Thyroid gland (tissue), 4 donors: ENCODE data around the gene CFAP161. TPM values are rescaled to one million over a fixed set of nuclear protein-coding genes. Genes with fewer than 3 reads are reported as not detected.

Experiments
- DNase-seq, 2 donors: peaks; one replicate each; pipeline ENCODE4 v3.0.0-alpha.2; 2019
- H3K27ac ChIP-seq, 3 donors: fragments of 200-600 bp; sonication (generic); 1 replicate in 2 of 3; 2 replicates in 1 of 3; pipeline ENCODE4 v1.5.1; 2016 to 2019; ENCODE audit warnings: mild to moderate bottlenecking in 1 of 3, moderate library complexity in 1 of 3
- H3K27me3 ChIP-seq: fragments of 200-600 bp; sonication (generic); one replicate; pipeline ENCODE4 v1.5.1; 2019
- H3K36me3 ChIP-seq, 2 donors: fragments of 200-600 bp; sonication (generic); one replicate each; pipeline ENCODE4 v1.5.1; 2016 to 2019
- H3K4me1 ChIP-seq, 2 donors: fragments of 200-600 bp; sonication (generic); one replicate each; pipeline ENCODE4 v1.5.1; 2017 to 2019
- H3K4me3 ChIP-seq, 3 donors: fragments of 200-600 bp; sonication (generic); replicated peaks in 1 of 3; 1 replicate in 2 of 3; 2 replicates in 1 of 3; pipeline ENCODE4 v1.5.1; 2016; ENCODE audit warnings: mild to moderate bottlenecking in 1 of 3
- H3K9me3 ChIP-seq: fragments of 200-600 bp; sonication (generic); one replicate; pipeline ENCODE4 v1.5.1; 2017
- POLR2A ChIP-seq, 2 donors: fragments of 450-650 bp; IDR thresholded peaks; one replicate each; pipeline ENCODE4 v1.6.1; 2017; ENCODE audit warnings: antibody characterized with exemption in 2 of 2, mild to moderate bottlenecking in 2 of 2, moderate library complexity in 1 of 2
- WGBS, 2 donors: methylation state at CpG; one replicate each; pipeline ENCODE4 v1.1.5; 2017; 5-methylcytosine and 5-hydroxymethylcytosine counted together
- intact Hi-C: fragments of 100-400 bp; cut with DNase I; formaldehyde crosslinking; loops from one replicate; pipeline ENCODE4 v1.15.1; 2023
- total RNA-seq, 4 donors: library from RNA; depleted of rRNA; stranded (reverse); fragments of >200 nt; gene quantifications; one replicate each; pipeline ENCODE4 v1.2.3, GENCODE V29; 2016
- TF ChIP-seq, protein P1 (sequence below), 6 experiments: fragments of 200-600 bp in 3 of 6; fragments of 450-650 bp in 3 of 6; sonication (generic) in 3 of 6; IDR thresholded peaks; one replicate each; pipeline ENCODE4 v1.5.1; 2016 to 2019; ENCODE audit warnings: antibody characterized with exemption in 6 of 6, mild to moderate bottlenecking in 2 of 6, inconsistent platforms in 1 of 6, moderate library complexity in 1 of 6

The CFAP161 gene
- total RNA-seq, 4 donors from 2014 or later: 0.56 to 0.81 (median 0.78) TPM; not detected in 1

DNA sequence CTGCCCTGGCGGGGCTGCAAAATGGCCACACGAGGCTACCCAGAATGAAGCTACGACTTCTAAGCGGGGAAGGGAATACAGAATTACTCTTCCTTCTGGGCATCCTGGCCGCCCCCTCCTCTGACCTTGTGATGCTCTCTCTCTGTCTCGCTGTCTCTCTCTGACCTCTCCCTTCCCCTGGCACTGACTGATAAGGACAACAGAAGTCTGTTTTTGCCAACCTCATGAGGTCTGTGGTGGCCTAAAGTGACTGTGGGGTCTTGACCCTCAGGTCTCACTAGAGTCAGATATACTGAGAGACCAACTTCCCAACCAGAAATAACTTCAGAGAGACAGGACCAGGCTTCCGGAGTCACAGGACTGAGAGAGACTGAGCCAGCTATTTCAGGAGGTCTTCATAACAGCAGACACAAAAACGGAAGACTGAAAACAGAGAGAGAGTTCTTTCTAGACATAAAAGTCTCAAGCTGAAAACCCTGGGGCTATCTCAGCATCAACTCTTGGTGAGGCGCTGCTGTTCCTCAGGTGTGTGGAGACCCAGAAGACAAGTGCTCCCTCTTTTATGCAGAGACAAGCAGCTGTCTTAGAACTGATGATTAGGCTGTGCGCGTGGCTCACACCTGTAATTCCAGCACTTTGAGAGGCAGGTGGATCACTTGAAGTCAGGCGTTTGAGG is 38.2 kb upstream of the CFAP161 start:
- no peak overlapping the region for H3K4me3 ChIP-seq
- 83 to 86% methylated on average over 12 of the region's 12 CpGs for WGBS, 2 donors
- TF ChIP-seq, protein P1, sequence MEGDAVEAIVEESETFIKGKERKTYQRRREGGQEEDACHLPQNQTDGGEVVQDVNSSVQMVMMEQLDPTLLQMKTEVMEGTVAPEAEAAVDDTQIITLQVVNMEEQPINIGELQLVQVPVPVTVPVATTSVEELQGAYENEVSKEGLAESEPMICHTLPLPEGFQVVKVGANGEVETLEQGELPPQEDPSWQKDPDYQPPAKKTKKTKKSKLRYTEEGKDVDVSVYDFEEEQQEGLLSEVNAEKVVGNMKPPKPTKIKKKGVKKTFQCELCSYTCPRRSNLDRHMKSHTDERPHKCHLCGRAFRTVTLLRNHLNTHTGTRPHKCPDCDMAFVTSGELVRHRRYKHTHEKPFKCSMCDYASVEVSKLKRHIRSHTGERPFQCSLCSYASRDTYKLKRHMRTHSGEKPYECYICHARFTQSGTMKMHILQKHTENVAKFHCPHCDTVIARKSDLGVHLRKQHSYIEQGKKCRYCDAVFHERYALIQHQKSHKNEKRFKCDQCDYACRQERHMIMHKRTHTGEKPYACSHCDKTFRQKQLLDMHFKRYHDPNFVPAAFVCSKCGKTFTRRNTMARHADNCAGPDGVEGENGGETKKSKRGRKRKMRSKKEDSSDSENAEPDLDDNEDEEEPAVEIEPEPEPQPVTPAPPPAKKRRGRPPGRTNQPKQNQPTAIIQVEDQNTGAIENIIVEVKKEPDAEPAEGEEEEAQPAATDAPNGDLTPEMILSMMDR (IDR thresholded peaks at IDR 0.05): no peak
- no peak for TF ChIP-seq POLR2A (IDR thresholded peaks at IDR 0.05)
- no peaks in the 10 kb centered on the region for H3K4me1 ChIP-seq
- no peak for DNase-seq
- H3K27me3 ChIP-seq: no peaks in the 10 kb centered on the region
- intact Hi-C loops: no loop called here
- H3K9me3 ChIP-seq: no peaks in the 10 kb centered on the region
- H3K27ac ChIP-seq: no peak overlapping the region
- H3K36me3 ChIP-seq: no peaks in the 10 kb centered on the region

DNA sequence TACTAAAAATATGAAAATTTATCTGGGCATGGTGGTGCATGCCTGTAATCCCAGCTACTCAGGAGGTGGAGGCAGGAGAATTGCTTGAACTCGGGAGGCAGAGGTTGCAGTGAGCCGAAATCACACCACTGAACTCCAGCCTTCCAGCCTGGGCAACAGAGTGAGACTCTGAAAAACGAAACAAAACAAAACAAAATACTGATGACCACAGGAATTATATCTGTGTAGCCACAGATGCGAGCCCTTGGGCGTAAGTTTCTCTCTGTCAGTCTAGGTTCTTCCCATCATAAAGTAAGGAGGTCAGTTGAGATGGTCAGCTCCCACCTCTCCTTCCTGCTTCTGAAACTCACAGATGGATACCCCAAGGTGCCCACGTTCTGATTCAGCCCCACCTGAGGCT is 37.7 kb upstream of the CFAP161 start:
- TF ChIP-seq, protein P1 (IDR thresholded peaks at IDR 0.05): no peak
- TF ChIP-seq POLR2A (IDR thresholded peaks at IDR 0.05): no peak
- Histone ChIP-seq H3K27ac (no peak overlapping the region), H3K36me3 (no peaks in the 10 kb centered on the region), H3K27me3 (no peaks in the 10 kb centered on the region), H3K9me3 (no peaks in the 10 kb centered on the region), H3K4me1 (no peaks in the 10 kb centered on the region), H3K4me3 (no peak overlapping the region)
- no peak for DNase-seq
- 88% methylated on average over 6 of the region's 6 CpGs for WGBS, 2 donors
- intact Hi-C loops: no loop called here

DNA sequence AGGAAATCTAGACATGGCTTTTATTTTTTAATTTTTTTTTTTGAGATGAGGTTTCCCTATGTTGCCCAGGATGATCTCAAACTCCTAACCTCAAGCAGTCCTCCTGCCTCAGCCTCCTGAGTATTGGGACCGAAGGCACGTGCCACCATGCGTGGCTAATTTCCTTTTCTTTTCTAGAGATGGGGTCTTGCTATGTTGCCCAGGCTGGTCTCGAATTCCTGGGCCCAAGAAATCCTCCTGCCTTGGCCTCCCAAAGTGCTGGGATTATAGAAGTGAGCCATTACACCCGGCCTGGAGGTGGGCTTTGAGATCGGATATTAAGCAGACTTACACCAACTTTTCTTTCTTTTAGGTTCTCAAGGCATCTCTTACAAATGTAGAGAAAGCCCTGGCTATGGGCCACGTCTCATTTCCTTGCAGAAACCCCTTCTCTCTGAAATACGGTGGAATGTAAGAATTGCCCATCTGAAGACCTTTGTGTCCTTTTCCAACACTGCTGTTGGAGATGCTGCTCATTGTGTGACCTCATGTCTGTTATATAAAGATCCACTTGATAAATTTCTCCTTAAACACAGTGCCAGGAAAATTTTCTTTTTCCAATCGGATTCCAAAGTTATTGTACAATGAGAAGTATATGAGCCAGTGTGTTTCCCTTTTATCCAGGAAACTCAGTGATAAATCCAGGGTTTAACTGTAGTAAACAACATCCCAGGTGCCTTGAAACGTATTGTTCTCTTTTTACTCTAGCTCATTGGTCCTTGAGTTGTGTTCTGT is 36.8 kb upstream of the CFAP161 start:
- no peaks in the 10 kb centered on the region for H3K36me3 ChIP-seq
- TF ChIP-seq POLR2A (IDR thresholded peaks at IDR 0.05): no peak
- TF ChIP-seq, protein P1 (IDR thresholded peaks at IDR 0.05): no peak
- H3K4me1 ChIP-seq: no peaks in the 10 kb centered on the region
- H3K9me3 ChIP-seq: no peaks in the 10 kb centered on the region
- no peak overlapping the region for H3K4me3 ChIP-seq
- no peak overlapping the region for H3K27ac ChIP-seq
- intact Hi-C loops: no loop called here
- H3K27me3 ChIP-seq: no peaks in the 10 kb centered on the region
- 73 to 77% methylated on average over 10 of the region's 10 CpGs for WGBS, 2 donors
- no peak for DNase-seq

DNA sequence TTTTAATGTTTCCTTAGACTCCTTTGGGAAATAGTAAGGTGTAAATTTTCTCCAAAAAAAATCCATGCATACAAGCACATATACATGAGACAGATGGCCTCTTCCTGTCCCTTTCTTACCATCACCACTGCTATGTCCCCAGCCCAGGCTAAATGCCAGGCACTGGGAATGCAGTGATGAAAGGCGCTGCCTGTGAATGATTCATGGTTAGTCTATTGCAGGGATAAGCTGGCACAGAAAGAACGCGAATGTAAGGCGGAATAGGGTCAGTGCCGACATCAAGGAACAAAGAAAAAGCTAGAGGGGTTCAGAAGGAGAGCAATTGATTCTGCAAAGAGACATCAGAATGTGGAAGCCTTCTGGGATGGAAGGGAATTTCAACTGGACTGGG is 36.2 kb upstream of the CFAP161 start:
- Histone ChIP-seq H3K9me3 (no peaks in the 10 kb centered on the region), H3K4me1 (no peaks in the 10 kb centered on the region), H3K27me3 (no peaks in the 10 kb centered on the region), H3K27ac (no peak overlapping the region), H3K4me3 (no peak overlapping the region), H3K36me3 (no peaks in the 10 kb centered on the region)
- no peak for TF ChIP-seq POLR2A (IDR thresholded peaks at IDR 0.05)
- TF ChIP-seq, protein P1 (IDR thresholded peaks at IDR 0.05): no peak
- WGBS, 2 donors: 77 to 79% methylated on average over 5 of the region's 5 CpGs
- intact Hi-C loops: no loop called here
- DNase-seq: no peak

DNA sequence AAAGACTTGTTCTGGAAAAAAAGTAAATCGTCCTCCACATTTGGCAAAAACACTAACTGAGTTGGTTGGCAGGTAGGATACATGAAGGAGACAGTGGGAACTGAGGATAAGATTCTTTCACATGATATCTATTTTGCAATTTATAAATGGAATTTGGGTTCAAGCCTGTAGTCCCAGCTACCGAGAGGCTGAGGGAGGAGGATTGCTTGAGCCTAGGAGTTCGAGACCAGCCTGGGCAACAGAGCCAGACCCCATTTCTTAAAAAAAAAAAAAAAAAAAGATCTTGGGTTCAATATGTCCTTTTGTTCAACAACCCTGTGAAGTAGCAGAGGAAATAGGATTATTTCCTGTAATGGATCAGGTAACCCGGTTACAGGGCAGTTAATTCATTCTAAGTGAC is 35.7 kb upstream of the CFAP161 start:
- Histone ChIP-seq H3K4me1 (no peaks in the 10 kb centered on the region), H3K36me3 (no peaks in the 10 kb centered on the region), H3K27me3 (no peaks in the 10 kb centered on the region), H3K9me3 (no peaks in the 10 kb centered on the region), H3K4me3 (no peak overlapping the region), H3K27ac (no peak overlapping the region)
- WGBS, 2 donors: 62 to 76% methylated on average over 4 of the region's 4 CpGs
- intact Hi-C loops: no loop called here
- TF ChIP-seq POLR2A (IDR thresholded peaks at IDR 0.05): no peak
- TF ChIP-seq, protein P1 (IDR thresholded peaks at IDR 0.05): no peak
- no peak for DNase-seq
